Amygdala (tissue), 56 donors: ENCODE measurements around the gene CEP170B.
"Not testable (repeated sequence)": the region's sequence is repeated elsewhere in the genome, so short reads cannot be mapped to it uniquely, and the experiment has no call there.

Source experiments
- DNase-seq, 56 donors: peaks; one replicate each; lab custom pipeline; 2025; lab: John Stamatoyannopoulos, UW

CEP170B gene

GRCh38 chr14:104900639-104901512, 35.8 kb downstream of the CEP170B start:
- DNase-seq, result no peak

GRCh38 chr14:104903990-104904389, 38.9 kb downstream of the CEP170B start:
- DNase-seq, result no peak

DNA sequence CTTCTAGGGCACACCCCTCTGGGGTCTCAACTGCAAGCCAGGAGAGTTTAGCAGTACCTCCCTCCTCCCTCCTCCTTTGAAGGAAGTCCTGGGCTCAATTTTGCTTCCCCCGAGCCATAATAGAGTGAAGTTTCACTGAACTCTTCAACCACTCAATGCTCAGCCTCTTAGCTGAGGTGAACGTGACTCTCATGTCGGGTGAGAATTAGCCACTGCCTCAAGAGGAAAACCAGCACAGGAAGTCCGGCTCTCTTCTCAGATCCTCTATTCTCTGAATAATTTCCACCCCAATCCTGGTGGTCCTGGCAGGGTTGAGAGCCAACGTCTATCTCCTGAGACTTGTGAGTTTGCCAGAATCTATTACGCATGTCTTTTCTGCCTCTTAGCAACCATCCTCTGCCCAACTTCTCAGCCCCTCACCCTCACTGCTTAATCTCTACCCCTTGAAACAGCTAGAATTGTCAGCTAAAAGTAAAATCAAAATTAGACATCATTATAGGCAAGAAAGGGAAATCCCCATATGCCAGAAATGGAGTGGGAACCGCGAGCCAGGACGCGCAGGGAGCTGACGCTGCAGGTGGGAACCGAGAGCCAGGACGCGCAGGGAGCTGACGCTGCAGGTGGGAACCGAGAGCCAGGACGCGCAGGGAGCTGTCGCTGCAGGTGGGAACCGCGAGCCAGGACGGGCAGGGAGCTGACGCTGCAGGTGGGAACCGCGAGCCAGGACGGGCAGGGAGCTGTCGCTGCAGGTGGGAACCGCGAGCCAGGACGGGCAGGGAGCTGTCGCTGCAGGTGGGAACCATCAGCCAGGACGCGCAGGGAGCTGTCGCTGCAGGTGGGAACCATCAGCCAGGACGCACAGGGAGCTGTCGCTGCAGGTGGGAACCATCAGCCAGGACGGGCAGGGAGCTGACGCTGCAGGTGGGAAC, 39.8 kb downstream of the CEP170B start:
- not testable (repeated sequence) for DNase-seq

DNA sequence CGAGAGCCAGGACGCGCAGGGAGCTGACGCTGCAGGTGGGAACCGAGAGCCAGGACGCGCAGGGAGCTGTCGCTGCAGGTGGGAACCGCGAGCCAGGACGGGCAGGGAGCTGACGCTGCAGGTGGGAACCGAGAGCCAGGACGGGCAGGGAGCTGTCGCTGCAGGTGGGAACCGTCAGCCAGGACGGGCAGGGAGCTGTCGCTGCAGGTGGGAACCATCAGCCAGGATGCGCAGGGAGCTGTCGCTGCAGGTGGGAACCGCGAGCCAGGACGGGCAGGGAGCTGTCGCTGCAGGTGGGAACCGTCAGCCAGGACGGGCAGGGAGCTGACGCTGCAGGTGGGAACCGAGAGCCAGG, 40.5 kb downstream of the CEP170B start:
- DNase-seq, result not testable (repeated sequence)

DNA sequence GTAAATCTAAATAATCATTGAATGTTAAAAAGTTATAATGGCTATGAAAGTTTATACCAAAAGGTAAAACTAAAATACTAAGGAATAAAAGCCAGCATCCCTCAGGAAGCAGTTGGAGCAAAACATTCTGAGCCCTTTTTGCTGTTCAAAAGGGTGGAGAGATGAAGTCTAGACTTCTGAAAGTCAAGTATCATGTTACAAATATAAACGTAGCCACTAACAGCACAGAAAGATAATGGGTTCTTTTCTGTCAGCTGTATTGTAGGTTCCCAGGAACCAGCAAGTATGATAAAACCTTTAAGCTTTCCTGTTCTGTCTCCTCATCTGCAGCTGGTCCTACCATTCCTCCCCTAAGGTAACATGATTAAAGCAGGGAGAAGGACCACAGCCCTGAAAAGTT, 43.2 kb downstream of the CEP170B start:
- no peak for DNase-seq

GRCh38 chr14:104912053-104912452, 47.0 kb downstream of the CEP170B start:
- DNase-seq, result no peak

DNA sequence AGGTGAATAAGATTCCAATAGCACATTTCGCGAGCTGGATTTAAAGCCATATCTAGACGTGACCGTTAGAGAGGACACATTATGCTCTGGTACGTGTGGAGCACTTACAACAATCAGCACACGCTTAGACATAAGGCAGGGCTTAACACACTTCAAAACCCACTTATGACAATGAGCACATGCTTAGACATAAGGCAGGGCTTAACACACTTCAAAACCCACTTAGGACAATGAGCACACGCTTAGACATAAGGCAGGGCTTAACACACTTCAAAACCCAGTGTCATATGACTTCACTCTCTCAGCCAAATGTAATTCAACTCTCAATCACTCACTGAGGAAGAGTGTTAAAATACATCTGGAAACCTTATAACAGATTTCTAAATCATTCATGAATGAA, 48.4 kb downstream of the CEP170B start:
- DNase-seq, result no peak

GRCh38 chr14:104917116-104917515, 52.0 kb downstream of the CEP170B start:
- DNase-seq, result no peak

GRCh38 chr14:104917993-104918392, 52.9 kb downstream of the CEP170B start:
- DNase-seq, result no peak

- DNase-seq, result not testable (repeated sequence)
Observed at GRCh38 chr14:104919152-104919992, 54.3 kb downstream of the CEP170B start.

- DNase-seq, result no peak
Observed at GRCh38 chr14:104919993-104920315, 54.9 kb downstream of the CEP170B start.

DNA sequence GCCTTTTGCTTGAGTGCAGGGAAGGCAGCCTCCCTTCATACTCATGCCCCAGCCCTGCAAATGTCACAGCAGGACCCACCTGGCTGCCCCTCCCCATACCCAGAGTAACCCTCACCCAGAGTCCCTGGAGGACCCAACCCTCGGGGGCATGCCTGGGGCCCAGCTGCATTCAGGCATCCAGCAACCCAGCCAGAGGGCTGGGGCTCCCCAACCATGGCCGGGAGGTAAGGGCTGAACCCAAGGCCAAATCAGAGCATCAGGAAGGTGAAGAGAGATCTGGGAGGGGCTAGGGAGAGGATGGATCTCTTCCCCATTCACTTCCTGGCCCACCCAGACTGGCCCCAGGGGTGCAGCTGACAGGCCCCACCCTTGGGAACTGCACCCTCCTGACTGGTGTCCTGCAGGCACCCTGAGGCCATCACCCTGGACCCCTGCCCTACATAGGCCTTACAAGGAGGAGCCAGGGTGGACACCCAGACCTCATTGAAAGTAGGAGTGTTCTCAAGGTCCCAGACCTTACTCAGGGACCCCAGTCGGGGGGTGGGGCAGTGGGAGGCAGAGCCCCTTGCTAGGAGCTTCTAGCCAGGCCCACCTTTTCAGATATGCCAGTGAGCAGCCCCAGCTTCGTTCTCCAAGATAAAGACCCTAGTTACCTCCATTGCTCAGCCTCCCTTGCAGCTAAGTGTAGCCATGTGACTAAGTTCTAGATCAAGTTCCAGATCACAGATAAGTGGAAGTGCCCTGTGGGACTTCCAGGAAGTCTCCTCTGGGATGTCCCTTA, 58.8 kb downstream of the CEP170B start:
- DNase-seq, result no peak

- peak in 1 of 56 donors; percentile 11 for DNase-seq
Observed at GRCh38 chr14:104924421-104925213, 59.5 kb downstream of the CEP170B start, which contains the start of gene PLD4. PLD4 (plus strand) TSS chr14:104924879; CDS start chr14:104927141, 2,262 bp downstream.

GRCh38 chr14:104925214-104925854, 60.3 kb downstream of the CEP170B start:
- no peak for DNase-seq

GRCh38 chr14:104925855-104926609, 61.0 kb downstream of the CEP170B start:
- DNase-seq, result no peak

DNA sequence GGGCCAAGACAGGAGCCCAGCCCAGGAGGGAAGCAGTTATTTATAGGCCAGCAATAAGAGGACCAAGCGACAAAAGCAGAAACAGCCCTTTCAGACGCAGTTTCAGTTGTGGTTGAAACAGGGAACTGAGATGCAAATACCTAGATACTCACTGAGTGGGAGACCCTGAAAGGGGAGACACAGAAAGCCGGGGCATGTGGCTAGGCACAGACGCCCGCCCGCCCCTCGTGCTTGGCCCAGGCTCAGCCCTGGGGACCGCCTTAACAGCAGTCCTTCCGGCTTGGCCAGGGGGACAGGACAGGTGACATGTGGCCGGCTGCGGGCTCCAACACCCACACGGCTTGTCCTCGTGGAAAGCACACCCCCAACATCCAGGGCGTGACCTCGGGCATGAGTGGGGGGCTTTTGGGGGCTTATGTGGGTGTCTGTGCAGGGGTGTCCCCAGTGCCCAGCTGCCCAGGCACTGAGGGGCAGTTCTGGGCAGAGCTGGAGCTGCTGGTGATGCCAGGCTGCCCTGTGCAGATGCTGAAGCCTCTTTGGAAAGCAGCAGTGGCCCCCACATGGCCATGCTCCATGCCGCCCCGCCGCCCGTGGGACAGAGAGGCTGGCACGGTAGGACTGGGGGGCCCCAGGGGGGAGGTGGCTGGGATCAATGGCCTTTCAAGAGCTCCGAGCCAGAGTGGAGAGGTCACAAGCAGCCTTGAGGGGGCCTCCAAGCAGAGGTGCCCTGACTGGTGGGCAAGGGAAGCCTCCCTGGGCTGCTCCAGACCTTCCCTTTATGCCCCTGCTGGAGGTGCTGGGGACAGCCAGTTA, 61.8 kb downstream of the CEP170B start:
- DNase-seq, result peak in 2 of 56 donors; percentile 26 to 28

- no peak for DNase-seq
Observed at GRCh38 chr14:104927432-104927816, 62.4 kb downstream of the CEP170B start.
